ENCODE data around the gene CELF1.

CELF1 gene

DNA sequence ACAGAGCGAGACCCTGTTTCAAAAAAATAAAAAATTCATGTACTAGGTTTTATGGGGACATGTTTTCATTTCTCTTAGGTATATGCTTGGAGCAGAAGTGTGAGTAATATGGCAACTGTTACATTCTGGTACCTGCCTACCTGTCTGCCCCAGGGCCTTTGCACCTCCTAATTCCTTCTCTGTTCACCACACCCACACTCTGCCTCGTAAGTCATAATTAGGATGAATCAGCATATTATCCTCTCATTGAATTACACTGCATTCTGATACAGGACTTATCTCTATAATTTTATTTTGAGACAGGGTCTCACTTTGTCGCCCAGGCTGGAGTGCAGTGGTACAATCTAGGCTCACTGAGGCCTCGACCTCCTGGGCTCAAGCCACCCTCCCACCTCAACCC is 100.9 kb downstream of the CELF1 start:
- Histone ChIP-seq H3K9me3 (ENCODE audit: control insufficient read depth in 1 of 2, low read length in 2 of 2) (no peaks in the 10 kb centered on the region), H3K36me3 (ENCODE audit: control insufficient read depth in 1 of 2, insufficient read depth in 2 of 2, low read length in 2 of 2) (no peaks in the 10 kb centered on the region), H3K27me3 (ENCODE audit: low read depth, low read length) (no peaks in the 10 kb centered on the region), H3K4me1 (ENCODE audit: control insufficient read depth in 1 of 2, insufficient read depth in 2 of 2, low read length in 2 of 2) (no peaks in the 10 kb centered on the region), H3K27ac (ENCODE audit: low read length) (no peak overlapping the region), H3K4me3 (ENCODE audit: low read depth in 1 of 2, low read length in 2 of 2) (no peak overlapping the region)

DNA sequence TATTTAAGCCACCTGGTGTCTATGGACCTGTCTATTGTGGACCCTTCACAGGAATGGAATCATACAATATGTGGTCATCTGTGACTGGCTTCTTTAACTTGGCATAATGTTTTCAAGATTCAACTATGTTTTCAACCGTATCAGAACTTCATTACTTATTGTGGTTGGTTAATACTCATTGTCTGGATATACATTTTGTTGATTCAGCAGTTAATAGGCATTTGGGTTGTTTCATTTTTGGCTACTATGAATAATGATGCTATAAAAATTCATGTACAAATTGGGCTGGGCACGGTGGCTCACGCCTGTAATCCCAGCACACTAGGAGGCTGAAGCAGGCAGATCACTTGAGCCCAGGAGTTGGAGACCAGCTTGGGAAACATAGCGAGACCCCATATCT is 101.5 kb downstream of the CELF1 start:
- Histone ChIP-seq H3K36me3 (ENCODE audit: control insufficient read depth in 1 of 2, insufficient read depth in 2 of 2, low read length in 2 of 2) (no peaks in the 10 kb centered on the region), H3K4me3 (ENCODE audit: low read depth in 1 of 2, low read length in 2 of 2) (no peak overlapping the region), H3K27me3 (ENCODE audit: low read depth, low read length) (no peaks in the 10 kb centered on the region), H3K9me3 (ENCODE audit: control insufficient read depth in 1 of 2, low read length in 2 of 2) (no peaks in the 10 kb centered on the region), H3K4me1 (ENCODE audit: control insufficient read depth in 1 of 2, insufficient read depth in 2 of 2, low read length in 2 of 2) (no peaks in the 10 kb centered on the region), H3K27ac (ENCODE audit: low read length) (no peak overlapping the region)

DNA sequence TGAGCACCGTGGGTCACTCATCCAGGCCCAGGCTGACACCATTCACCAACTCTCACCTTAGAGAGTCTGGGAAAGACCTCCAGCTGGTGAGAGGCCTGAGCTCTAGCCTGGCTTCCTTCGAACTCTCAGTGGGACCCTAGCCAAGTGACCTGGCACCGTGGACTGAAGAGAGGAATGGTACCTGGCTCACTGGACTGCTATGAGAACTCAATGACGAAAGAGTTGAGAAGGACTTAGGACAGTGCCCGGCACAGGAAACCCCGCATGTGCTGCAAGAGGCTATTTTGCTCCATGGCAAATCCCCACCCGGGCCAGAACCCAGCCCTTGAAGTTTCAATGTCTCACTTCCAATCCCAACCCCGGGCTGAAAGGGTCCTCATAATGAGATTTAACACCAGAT is 103.4 kb downstream of the CELF1 start:
- H3K4me3 ChIP-seq (ENCODE audit: low read depth in 1 of 2, low read length in 2 of 2), result no peak overlapping the region
- no peak overlapping the region for H3K27ac ChIP-seq (ENCODE audit: low read length)

DNA sequence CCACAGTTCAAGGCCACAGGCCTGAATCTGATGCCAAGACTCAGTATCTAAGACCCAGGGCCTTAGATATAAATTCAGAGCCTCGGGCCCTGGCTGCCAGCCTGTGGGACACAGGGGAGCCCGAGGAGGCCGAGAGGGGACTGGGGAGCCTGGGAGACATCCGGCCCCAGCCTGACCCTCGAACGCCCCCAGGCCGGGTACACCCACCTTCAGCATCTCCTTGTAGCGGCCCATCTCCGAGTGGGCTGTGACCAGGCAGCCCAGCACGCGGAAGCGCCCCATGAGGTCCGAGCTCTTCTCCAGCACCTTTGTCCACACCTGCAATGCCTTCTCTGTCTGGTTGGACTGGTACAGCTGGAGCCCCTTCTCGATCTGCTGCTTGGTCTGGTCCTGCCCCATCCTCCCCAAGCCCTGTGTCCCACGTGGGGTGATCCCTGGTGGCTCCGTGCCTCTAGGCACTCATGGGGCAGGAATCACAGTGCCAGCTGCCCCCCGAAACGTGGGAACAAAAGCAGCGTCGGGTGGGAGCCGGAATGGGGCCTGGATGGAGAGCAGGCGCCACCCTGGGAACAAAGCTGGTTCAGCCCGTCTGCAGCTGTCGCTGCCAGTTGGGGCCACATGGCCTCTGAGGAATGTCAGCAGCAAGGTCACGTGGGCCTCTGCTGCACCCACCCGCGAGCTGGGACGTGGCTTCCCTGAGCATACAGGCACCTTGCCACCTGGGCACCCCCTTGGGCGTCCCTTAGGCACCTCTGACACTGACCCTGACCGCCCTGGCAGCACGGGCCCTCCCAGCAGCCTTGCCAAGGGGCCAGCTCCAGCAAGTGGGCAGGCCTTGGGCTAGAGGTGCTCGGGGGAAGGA is 104.1 kb downstream of the CELF1 start, which contains the start of gene RAPSN:
RAPSN (minus strand) TSS at position 571 of the 862 bp plus-strand sequence; CDS start at position 399, 172 bp downstream.
- Histone ChIP-seq H3K27me3 (ENCODE audit: low read depth, low read length) (no peaks in the 10 kb centered on the region), H3K9me3 (ENCODE audit: control insufficient read depth in 1 of 2, low read length in 2 of 2) (no peaks in the 10 kb centered on the region), H3K27ac (ENCODE audit: low read length) (no peak within 1 kb of the TSS), H3K36me3 (ENCODE audit: control insufficient read depth in 1 of 2, insufficient read depth in 2 of 2, low read length in 2 of 2) (no peaks in the 10 kb centered on the region), H3K4me1 (ENCODE audit: control insufficient read depth in 1 of 2, insufficient read depth in 2 of 2, low read length in 2 of 2) (no peaks in the 10 kb centered on the region), H3K4me3 (ENCODE audit: low read depth in 1 of 2, low read length in 2 of 2) (no peak within 1 kb of the TSS)

More for the DNA sequence above, 103.4 kb downstream of the CELF1 start:
- Histone ChIP-seq H3K9me3 (ENCODE audit: control insufficient read depth in 1 of 2, low read length in 2 of 2) (no peaks in the 10 kb centered on the region), H3K36me3 (ENCODE audit: control insufficient read depth in 1 of 2, insufficient read depth in 2 of 2, low read length in 2 of 2) (no peaks in the 10 kb centered on the region), H3K27me3 (ENCODE audit: low read depth, low read length) (no peaks in the 10 kb centered on the region), H3K4me1 (ENCODE audit: control insufficient read depth in 1 of 2, insufficient read depth in 2 of 2, low read length in 2 of 2) (no peaks in the 10 kb centered on the region)

DNA sequence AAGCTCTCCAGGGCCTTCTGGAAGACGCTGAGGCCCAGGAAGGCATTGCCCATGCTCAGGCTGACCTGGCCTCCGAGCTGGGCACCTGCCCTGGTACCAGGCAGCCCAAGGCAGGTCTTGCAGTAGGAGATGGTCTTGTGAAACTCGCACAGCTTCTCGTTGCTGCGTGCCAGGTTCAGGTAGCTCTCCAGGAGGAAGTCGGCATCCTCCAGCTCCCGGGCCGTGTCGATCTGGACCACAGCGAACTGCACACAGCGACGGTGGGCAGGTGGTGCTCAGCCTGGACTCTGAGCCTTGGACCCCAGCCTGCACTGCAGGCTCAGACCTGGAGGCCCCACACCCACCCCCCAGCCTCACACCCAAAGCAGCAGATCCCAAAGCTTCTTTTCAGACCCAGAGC is 105.0 kb downstream of the CELF1 start:
- Histone ChIP-seq H3K36me3 (ENCODE audit: control insufficient read depth in 1 of 2, insufficient read depth in 2 of 2, low read length in 2 of 2) (no peaks in the 10 kb centered on the region), H3K4me1 (ENCODE audit: control insufficient read depth in 1 of 2, insufficient read depth in 2 of 2, low read length in 2 of 2) (no peaks in the 10 kb centered on the region), H3K27ac (ENCODE audit: low read length) (no peak overlapping the region), H3K4me3 (ENCODE audit: low read depth in 1 of 2, low read length in 2 of 2) (no peak overlapping the region), H3K9me3 (ENCODE audit: control insufficient read depth in 1 of 2, low read length in 2 of 2) (no peaks in the 10 kb centered on the region), H3K27me3 (ENCODE audit: low read depth, low read length) (no peaks in the 10 kb centered on the region)

DNA sequence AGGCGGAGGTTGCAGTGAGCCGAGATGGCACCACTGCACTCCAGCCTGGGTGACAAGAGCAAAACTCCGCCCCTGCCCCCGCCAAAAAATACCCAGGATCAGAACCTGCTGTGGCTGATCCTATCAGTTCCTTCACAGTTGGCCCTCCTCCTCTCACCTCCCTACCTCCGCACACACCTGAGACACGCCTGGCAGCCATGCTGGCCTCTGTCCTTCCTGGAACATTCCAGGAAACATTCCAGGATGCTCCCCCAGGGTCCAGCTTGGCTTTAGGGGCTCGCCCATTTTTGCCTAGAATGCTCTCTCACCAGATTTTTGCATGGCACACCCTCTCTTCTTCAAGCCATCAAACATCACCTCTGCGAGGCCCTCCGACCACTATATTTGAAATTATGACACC is 106.1 kb downstream of the CELF1 start:
- Histone ChIP-seq H3K27me3 (ENCODE audit: low read depth, low read length) (no peaks in the 10 kb centered on the region), H3K27ac (ENCODE audit: low read length) (no peak overlapping the region), H3K9me3 (ENCODE audit: control insufficient read depth in 1 of 2, low read length in 2 of 2) (no peaks in the 10 kb centered on the region), H3K36me3 (ENCODE audit: control insufficient read depth in 1 of 2, insufficient read depth in 2 of 2, low read length in 2 of 2) (no peaks in the 10 kb centered on the region), H3K4me3 (ENCODE audit: low read depth in 1 of 2, low read length in 2 of 2) (no peak overlapping the region), H3K4me1 (ENCODE audit: control insufficient read depth in 1 of 2, insufficient read depth in 2 of 2, low read length in 2 of 2) (no peaks in the 10 kb centered on the region)

DNA sequence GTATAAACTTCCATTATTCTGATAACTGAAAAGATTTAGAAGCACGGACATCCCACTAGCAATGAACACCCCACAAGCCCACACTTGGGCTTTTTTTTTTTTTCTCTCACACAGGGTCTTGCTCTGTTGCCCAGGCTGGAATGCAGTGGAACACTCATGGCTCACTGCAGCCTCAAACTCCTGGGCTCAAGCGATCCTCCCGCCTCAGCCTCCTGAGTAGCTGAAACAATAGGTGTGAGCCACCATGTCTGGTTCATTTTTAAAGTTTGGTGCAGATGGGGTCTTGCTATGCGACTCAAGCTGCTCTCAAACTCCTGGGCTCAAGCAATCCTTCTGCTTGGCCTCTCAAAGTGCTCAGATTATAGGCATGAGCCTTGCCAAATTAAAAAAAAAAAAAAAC is 107.1 kb downstream of the CELF1 start:
- no peaks in the 10 kb centered on the region for H3K9me3 ChIP-seq (ENCODE audit: control insufficient read depth in 1 of 2, low read length in 2 of 2)
- no peaks in the 10 kb centered on the region for H3K4me1 ChIP-seq (ENCODE audit: control insufficient read depth in 1 of 2, insufficient read depth in 2 of 2, low read length in 2 of 2)
- no peak overlapping the region for H3K27ac ChIP-seq (ENCODE audit: low read length)
- no peak overlapping the region for H3K4me3 ChIP-seq (ENCODE audit: low read depth in 1 of 2, low read length in 2 of 2)
- H3K36me3 ChIP-seq (ENCODE audit: control insufficient read depth in 1 of 2, insufficient read depth in 2 of 2, low read length in 2 of 2), result no peaks in the 10 kb centered on the region
- H3K27me3 ChIP-seq (ENCODE audit: low read depth, low read length), result no peaks in the 10 kb centered on the region

DNA sequence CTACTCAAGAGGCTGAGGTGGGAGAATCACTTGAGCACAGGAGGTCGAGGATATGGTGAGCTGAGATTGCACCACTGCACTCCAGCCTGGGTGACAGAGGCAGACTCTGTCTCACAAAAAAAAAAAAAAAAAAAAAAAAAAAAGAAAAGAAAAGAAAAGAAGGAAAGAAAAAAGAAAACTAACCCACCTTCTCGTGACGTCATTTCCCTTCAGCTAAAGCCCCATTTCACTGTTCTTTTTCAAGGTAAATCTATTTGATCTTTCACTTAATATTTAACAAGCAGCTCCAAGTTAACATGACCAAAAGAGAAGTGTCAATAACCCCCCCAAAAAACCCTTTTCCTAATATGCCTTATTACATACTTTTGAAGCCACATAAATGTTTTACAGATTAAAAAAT is 109.1 kb downstream of the CELF1 start:
- Histone ChIP-seq H3K27me3 (ENCODE audit: low read depth, low read length) (no peaks in the 10 kb centered on the region), H3K4me3 (ENCODE audit: low read depth in 1 of 2, low read length in 2 of 2) (no peak overlapping the region), H3K9me3 (ENCODE audit: control insufficient read depth in 1 of 2, low read length in 2 of 2) (no peaks in the 10 kb centered on the region), H3K4me1 (ENCODE audit: control insufficient read depth in 1 of 2, insufficient read depth in 2 of 2, low read length in 2 of 2) (no peaks in the 10 kb centered on the region), H3K36me3 (ENCODE audit: control insufficient read depth in 1 of 2, insufficient read depth in 2 of 2, low read length in 2 of 2) (no peaks in the 10 kb centered on the region), H3K27ac (ENCODE audit: low read length) (no peak overlapping the region)

DNA sequence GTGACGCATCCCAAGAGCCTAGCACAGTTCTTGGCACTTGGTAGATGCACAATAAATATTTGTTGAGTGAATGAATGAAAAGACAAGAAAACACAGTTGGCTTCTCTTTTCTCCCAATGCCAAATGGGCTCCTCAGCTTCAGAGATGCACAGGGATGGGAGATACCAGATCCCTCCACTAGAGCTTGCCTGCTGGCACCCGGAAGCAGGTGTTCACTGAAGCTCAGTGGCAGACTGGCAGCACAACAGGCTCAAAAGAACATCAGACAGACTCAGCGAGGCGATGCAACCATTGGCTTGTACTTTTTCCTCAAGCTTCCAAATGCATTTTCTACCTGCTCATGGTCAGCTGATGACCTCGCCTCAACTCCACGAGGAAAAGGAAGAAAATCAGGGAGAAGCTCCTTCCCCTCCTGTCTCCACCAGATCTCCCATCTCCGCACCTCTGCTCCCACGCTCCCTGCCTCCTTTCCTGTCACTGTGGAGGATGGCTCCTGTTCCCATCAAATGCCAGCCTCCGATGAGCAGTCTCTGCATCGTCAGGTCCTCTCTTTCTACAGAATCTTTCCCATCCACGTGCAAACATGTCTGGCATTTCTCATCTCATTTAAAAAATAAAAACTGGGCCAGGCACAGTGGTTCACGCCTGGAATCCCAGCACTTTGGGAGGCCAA is 109.8 kb downstream of the CELF1 start:
- Histone ChIP-seq H3K27ac (ENCODE audit: low read length) (no peak overlapping the region), H3K4me3 (ENCODE audit: low read depth in 1 of 2, low read length in 2 of 2) (no peak overlapping the region), H3K9me3 (ENCODE audit: control insufficient read depth in 1 of 2, low read length in 2 of 2) (no peaks in the 10 kb centered on the region)

DNA sequence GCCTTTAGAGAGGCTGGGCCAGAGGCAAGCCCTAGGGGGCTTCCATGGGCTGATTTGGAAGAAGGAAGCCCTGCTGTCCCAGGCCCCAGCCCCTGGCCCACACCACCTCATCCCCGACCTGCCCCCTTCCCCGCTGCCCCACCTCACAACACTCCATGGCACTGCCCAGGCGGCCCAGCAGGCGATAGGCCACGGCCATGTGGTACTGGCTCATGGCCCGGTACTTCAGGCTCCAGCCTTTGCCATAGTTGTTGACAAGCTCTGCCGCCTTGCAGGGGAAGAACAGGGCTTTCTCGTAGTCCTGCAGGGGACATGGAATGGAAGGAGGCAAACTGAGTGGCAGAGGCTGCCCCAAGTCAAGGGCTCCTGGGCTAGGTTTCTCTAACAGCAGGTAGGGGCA is 110.4 kb downstream of the CELF1 start:
- Histone ChIP-seq H3K36me3 (ENCODE audit: control insufficient read depth in 1 of 2, insufficient read depth in 2 of 2, low read length in 2 of 2) (no peaks in the 10 kb centered on the region), H3K9me3 (ENCODE audit: control insufficient read depth in 1 of 2, low read length in 2 of 2) (no peaks in the 10 kb centered on the region), H3K27me3 (ENCODE audit: low read depth, low read length) (no peaks in the 10 kb centered on the region), H3K4me1 (ENCODE audit: control insufficient read depth in 1 of 2, insufficient read depth in 2 of 2, low read length in 2 of 2) (no peaks in the 10 kb centered on the region), H3K4me3 (ENCODE audit: low read depth in 1 of 2, low read length in 2 of 2) (no peak overlapping the region), H3K27ac (ENCODE audit: low read length) (no peak overlapping the region)

More for the DNA sequence above, 109.8 kb downstream of the CELF1 start:
- H3K4me1 ChIP-seq (ENCODE audit: control insufficient read depth in 1 of 2, insufficient read depth in 2 of 2, low read length in 2 of 2), result no peaks in the 10 kb centered on the region
- H3K27me3 ChIP-seq (ENCODE audit: low read depth, low read length), result no peaks in the 10 kb centered on the region
- H3K36me3 ChIP-seq (ENCODE audit: control insufficient read depth in 1 of 2, insufficient read depth in 2 of 2, low read length in 2 of 2), result no peaks in the 10 kb centered on the region

DNA sequence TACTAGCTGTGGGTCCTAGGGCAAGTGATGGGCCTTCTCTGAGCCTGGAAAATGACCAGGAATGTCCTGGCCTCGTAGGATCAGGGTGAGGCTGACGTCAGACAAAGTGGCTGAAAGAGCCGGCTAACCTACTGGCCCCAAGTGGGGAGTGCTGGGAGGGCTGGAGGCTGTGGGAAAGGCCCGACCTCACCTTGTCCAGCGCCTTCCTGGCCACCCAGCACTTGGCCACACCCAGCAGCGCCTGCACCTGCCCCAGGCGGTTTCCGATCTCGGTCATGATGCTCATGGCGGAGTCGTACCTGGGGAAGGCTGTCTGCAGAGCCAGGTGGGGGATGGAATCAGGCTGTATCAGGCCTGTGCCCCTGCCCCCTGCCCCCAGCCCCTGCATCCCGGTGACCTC is 111.5 kb downstream of the CELF1 start:
- no peaks in the 10 kb centered on the region for H3K36me3 ChIP-seq (ENCODE audit: control insufficient read depth in 1 of 2, insufficient read depth in 2 of 2, low read length in 2 of 2)
- no peak overlapping the region for H3K4me3 ChIP-seq (ENCODE audit: low read depth in 1 of 2, low read length in 2 of 2)
- no peak overlapping the region for H3K27ac ChIP-seq (ENCODE audit: low read length)
- H3K27me3 ChIP-seq (ENCODE audit: low read depth, low read length), result no peaks in the 10 kb centered on the region
- H3K4me1 ChIP-seq (ENCODE audit: control insufficient read depth in 1 of 2, insufficient read depth in 2 of 2, low read length in 2 of 2), result no peaks in the 10 kb centered on the region
- H3K9me3 ChIP-seq (ENCODE audit: control insufficient read depth in 1 of 2, low read length in 2 of 2), result no peaks in the 10 kb centered on the region

Measured in muscle layer of duodenum (tissue), 2 donors.